ENCODE results near the gene FILIP1L.
"Not testable (repeated sequence)": the region's sequence is repeated elsewhere in the genome, so short reads cannot be mapped to it uniquely, and the experiment has no call there.

The FILIP1L gene

GRCh38 chr3:99848433-99848832 lies 265.9 kb downstream of the FILIP1L start:
- Mint-ChIP-seq H3K36me3 (ENCODE audit: insufficient read depth) (no peaks in the 10 kb centered on the region), H3K4me1 (no peaks in the 10 kb centered on the region), H3K27me3 (no peaks in the 10 kb centered on the region), H3K27ac (ENCODE audit: low read depth) (no peak overlapping the region), H3K4me3 (no peak overlapping the region), H3K9me3 (no peaks in the 10 kb centered on the region)
- DNase-seq (ENCODE audit: low spot score in 2 of 2) (no peak), ATAC-seq (replicated peaks; ENCODE audit: extremely low read depth, poor library complexity, severe bottlenecking) (no peak)

- H3K4me3 Mint-ChIP-seq, result no peak overlapping the region
- H3K27ac Mint-ChIP-seq (ENCODE audit: low read depth), result no peak overlapping the region
- no peaks in the 10 kb centered on the region for H3K4me1 Mint-ChIP-seq
- DNase-seq (ENCODE audit: low spot score in 2 of 2) (no peak), ATAC-seq (replicated peaks; ENCODE audit: extremely low read depth, poor library complexity, severe bottlenecking) (no peak)
- no peaks in the 10 kb centered on the region for H3K27me3 Mint-ChIP-seq
- H3K9me3 Mint-ChIP-seq, result no peaks in the 10 kb centered on the region
- peaks cover 2% of the 10 kb centered on the region for H3K36me3 Mint-ChIP-seq (ENCODE audit: insufficient read depth)
Measured at GRCh38 chr3:99846477-99847160, 267.7 kb downstream of the FILIP1L start.

GRCh38 chr3:99845999-99846398 lies 268.3 kb downstream of the FILIP1L start:
- DNase-seq (ENCODE audit: low spot score in 2 of 2) (no peak), ATAC-seq (replicated peaks; ENCODE audit: extremely low read depth, poor library complexity, severe bottlenecking) (no peak)
- Mint-ChIP-seq H3K4me3 (no peak overlapping the region), H3K36me3 (ENCODE audit: insufficient read depth) (peaks cover 2% of the 10 kb centered on the region), H3K27me3 (no peaks in the 10 kb centered on the region), H3K9me3 (no peaks in the 10 kb centered on the region), H3K4me1 (no peaks in the 10 kb centered on the region), H3K27ac (ENCODE audit: low read depth) (no peak overlapping the region)

- DNase-seq (ENCODE audit: low spot score in 2 of 2), result no peak
- H3K27ac Mint-ChIP-seq (ENCODE audit: low read depth), result no peak overlapping the region
- peaks cover 2% of the 10 kb centered on the region for H3K36me3 Mint-ChIP-seq (ENCODE audit: insufficient read depth)
- H3K4me1 Mint-ChIP-seq, result no peaks in the 10 kb centered on the region
- no peaks in the 10 kb centered on the region for H3K27me3 Mint-ChIP-seq
- no peaks in the 10 kb centered on the region for H3K9me3 Mint-ChIP-seq
- ATAC-seq (replicated peaks; ENCODE audit: extremely low read depth, poor library complexity, severe bottlenecking), result no peak
- H3K4me3 Mint-ChIP-seq, result no peak overlapping the region
Measured at GRCh38 chr3:99845331-99845730, 269.0 kb downstream of the FILIP1L start.

GRCh38 chr3:99843590-99844258 lies 270.6 kb downstream of the FILIP1L start:
- H3K4me3 Mint-ChIP-seq, result no peak overlapping the region
- ATAC-seq (replicated peaks; ENCODE audit: extremely low read depth, poor library complexity, severe bottlenecking), result no peak

GRCh38 chr3:99842826-99843589 lies 271.3 kb downstream of the FILIP1L start:
- Mint-ChIP-seq H3K27ac (ENCODE audit: low read depth) (no peak overlapping the region), H3K4me3 (no peak overlapping the region), H3K9me3 (no peaks in the 10 kb centered on the region), H3K36me3 (ENCODE audit: insufficient read depth) (peaks cover 2% of the 10 kb centered on the region), H3K4me1 (no peaks in the 10 kb centered on the region), H3K27me3 (no peaks in the 10 kb centered on the region)
- ATAC-seq (replicated peaks; ENCODE audit: extremely low read depth, poor library complexity, severe bottlenecking), result no peak
- DNase-seq (ENCODE audit: low spot score in 2 of 2), result no peak

More at GRCh38 chr3:99843590-99844258, 270.6 kb downstream of the FILIP1L start:
- no peaks in the 10 kb centered on the region for H3K4me1 Mint-ChIP-seq
- no peak for DNase-seq (ENCODE audit: low spot score in 2 of 2)
- H3K27me3 Mint-ChIP-seq, result no peaks in the 10 kb centered on the region
- no peak overlapping the region for H3K27ac Mint-ChIP-seq (ENCODE audit: low read depth)
- no peaks in the 10 kb centered on the region for H3K9me3 Mint-ChIP-seq
- H3K36me3 Mint-ChIP-seq (ENCODE audit: insufficient read depth), result peaks cover 2% of the 10 kb centered on the region

- not testable (repeated sequence) for ATAC-seq (replicated peaks; ENCODE audit: extremely low read depth, poor library complexity, severe bottlenecking); H3K9me3 Mint-ChIP-seq; H3K36me3 Mint-ChIP-seq (ENCODE audit: insufficient read depth); H3K4me1 Mint-ChIP-seq; H3K27ac Mint-ChIP-seq (ENCODE audit: low read depth); DNase-seq (ENCODE audit: low spot score in 2 of 2); H3K4me3 Mint-ChIP-seq; H3K27me3 Mint-ChIP-seq
Measured at GRCh38 chr3:99841949-99842348, 272.4 kb downstream of the FILIP1L start.

- H3K36me3 Mint-ChIP-seq (ENCODE audit: insufficient read depth), result peaks cover 2% of the 10 kb centered on the region
- no peaks in the 10 kb centered on the region for H3K4me1 Mint-ChIP-seq
- H3K27ac Mint-ChIP-seq (ENCODE audit: low read depth), result no peak overlapping the region
- DNase-seq (ENCODE audit: low spot score in 2 of 2), result no peak
- H3K9me3 Mint-ChIP-seq, result no peaks in the 10 kb centered on the region
- H3K4me3 Mint-ChIP-seq, result no peak overlapping the region
- no peaks in the 10 kb centered on the region for H3K27me3 Mint-ChIP-seq
- ATAC-seq (replicated peaks; ENCODE audit: extremely low read depth, poor library complexity, severe bottlenecking), result no peak
Measured at GRCh38 chr3:99839613-99840012, 274.7 kb downstream of the FILIP1L start.

GRCh38 chr3:99838755-99839154 lies 275.5 kb downstream of the FILIP1L start:
- H3K4me3 Mint-ChIP-seq, result no peak overlapping the region
- no peaks in the 10 kb centered on the region for H3K27me3 Mint-ChIP-seq
- H3K9me3 Mint-ChIP-seq, result no peaks in the 10 kb centered on the region
- no peak for ATAC-seq (replicated peaks; ENCODE audit: extremely low read depth, poor library complexity, severe bottlenecking)
- H3K36me3 Mint-ChIP-seq (ENCODE audit: insufficient read depth), result peaks cover 2% of the 10 kb centered on the region
- H3K27ac Mint-ChIP-seq (ENCODE audit: low read depth), result no peak overlapping the region
- no peak for DNase-seq (ENCODE audit: low spot score in 2 of 2)
- H3K4me1 Mint-ChIP-seq, result no peaks in the 10 kb centered on the region

- H3K9me3 Mint-ChIP-seq, result no peaks in the 10 kb centered on the region
- H3K27ac Mint-ChIP-seq (ENCODE audit: low read depth), result no peak overlapping the region
- no peak overlapping the region for H3K4me3 Mint-ChIP-seq
- DNase-seq (ENCODE audit: low spot score in 2 of 2) (no peak), ATAC-seq (replicated peaks; ENCODE audit: extremely low read depth, poor library complexity, severe bottlenecking) (no peak)
- H3K36me3 Mint-ChIP-seq (ENCODE audit: insufficient read depth), result peaks cover 2% of the 10 kb centered on the region
- no peaks in the 10 kb centered on the region for H3K27me3 Mint-ChIP-seq
- H3K4me1 Mint-ChIP-seq, result no peaks in the 10 kb centered on the region
Measured at GRCh38 chr3:99837715-99838114, 276.6 kb downstream of the FILIP1L start.

GRCh38 chr3:99836681-99837080 lies 277.6 kb downstream of the FILIP1L start:
- H3K36me3 Mint-ChIP-seq (ENCODE audit: insufficient read depth), result no peaks in the 10 kb centered on the region
- no peaks in the 10 kb centered on the region for H3K27me3 Mint-ChIP-seq
- DNase-seq (ENCODE audit: low spot score in 2 of 2) (no peak), ATAC-seq (replicated peaks; ENCODE audit: extremely low read depth, poor library complexity, severe bottlenecking) (no peak)
- no peak overlapping the region for H3K4me3 Mint-ChIP-seq
- no peak overlapping the region for H3K27ac Mint-ChIP-seq (ENCODE audit: low read depth)
- H3K4me1 Mint-ChIP-seq, result no peaks in the 10 kb centered on the region
- H3K9me3 Mint-ChIP-seq, result no peaks in the 10 kb centered on the region

GRCh38 chr3:99834211-99834957 lies 279.9 kb downstream of the FILIP1L start:
- no peaks in the 10 kb centered on the region for H3K36me3 Mint-ChIP-seq (ENCODE audit: insufficient read depth)

More at GRCh38 chr3:99834211-99834957, 279.9 kb downstream of the FILIP1L start:
- Mint-ChIP-seq H3K4me3 (no peak overlapping the region), H3K27ac (ENCODE audit: low read depth) (no peak overlapping the region), H3K4me1 (no peaks in the 10 kb centered on the region), H3K27me3 (no peaks in the 10 kb centered on the region), H3K9me3 (no peaks in the 10 kb centered on the region)
- no peak for ATAC-seq (replicated peaks; ENCODE audit: extremely low read depth, poor library complexity, severe bottlenecking)
- DNase-seq (ENCODE audit: low spot score in 2 of 2), result no peak
